ENCODE data around the gene GIPC3. TPM values are rescaled to one million over a fixed set of nuclear protein-coding genes. Genes with fewer than 3 reads are reported as not detected.
A peak's percentile ranks its signal among the peaks of the same experiment; 100 is the strongest.

GIPC3 gene
- total and polyA plus RNA-seq, 2 experiments from 2014 or later, result 0.48 to 0.59 TPM

GRCh38 chr19:3573858-3574637 lies 11.2 kb upstream of the GIPC3 start (continued):
- TF ChIP-seq REST (IDR thresholded peaks at IDR 0.05; ENCODE audit: unreplicated experiment) (no peak), EZH2 (IDR thresholded peaks at IDR 0.05; ENCODE audit: low read depth, unreplicated experiment) (no peak), JUNB (IDR thresholded peaks at IDR 0.05; ENCODE audit: unreplicated experiment) (no peak)

- Mint-ChIP-seq H3K4me1 (peaks cover 16% of the 10 kb centered on the region), H3K27me3 (ENCODE audit: insufficient read depth, low read depth, poor library complexity) (peaks cover 37% of the 10 kb centered on the region), H3K27ac (no peak overlapping the region), H3K36me3 (ENCODE audit: low read depth) (peaks cover 12% of the 10 kb centered on the region), H3K9me3 (no peaks in the 10 kb centered on the region), H3K4me3 (peak overlapping the region; percentile 55)
- H3K27me3 ChIP-seq (ENCODE audit: insufficient read depth), result peaks cover 4% of the 10 kb centered on the region; the same call in 1 of the 2 replicates
- H3K9me2 ChIP-seq (ENCODE audit: insufficient read depth), result no peaks in the 10 kb centered on the region
- peaks cover 19% of the 10 kb centered on the region for H3K4me1 ChIP-seq (ENCODE audit: insufficient read depth)
- peaks cover 11% of the 10 kb centered on the region for H3F3A ChIP-seq (replicated peaks; ENCODE audit: low read depth)
- H3K36me3 ChIP-seq (ENCODE audit: insufficient read depth), result no peaks in the 10 kb centered on the region
- DNase-seq (ENCODE audit: low spot score) (peak; percentile 80), ATAC-seq (no peak)
- no peak overlapping the region for H3K27ac ChIP-seq (ENCODE audit: low read depth)
- no peak overlapping the region for H3K4me3 ChIP-seq
- H3K4me2 ChIP-seq, result no peak overlapping the region
- H2AFZ ChIP-seq, result no peak overlapping the region
- H4K20me1 ChIP-seq (replicated peaks; ENCODE audit: insufficient read depth), result peaks cover 6% of the 10 kb centered on the region
- H3K79me2 ChIP-seq (replicated peaks; ENCODE audit: insufficient read depth), result no peaks in the 10 kb centered on the region
- TF ChIP-seq EZH2phosphoT487 (IDR thresholded peaks at IDR 0.05; ENCODE audit: unreplicated experiment) (no peak), CREB1 (CRISPR knock-in tag; IDR thresholded peaks at IDR 0.05; ENCODE audit: low read depth) (no peak), REST (IDR thresholded peaks at IDR 0.05; ENCODE audit: unreplicated experiment) (no peak), STAT1 (IDR thresholded peaks at IDR 0.05; ENCODE audit: unreplicated experiment) (no peak), EZH2 (IDR thresholded peaks at IDR 0.05; ENCODE audit: low read depth, unreplicated experiment) (no peak), ZNF331 (CRISPR knock-in tag; IDR thresholded peaks at IDR 0.05; ENCODE audit: low read depth) (no peak)
- TF ChIP-seq, protein P1, sequence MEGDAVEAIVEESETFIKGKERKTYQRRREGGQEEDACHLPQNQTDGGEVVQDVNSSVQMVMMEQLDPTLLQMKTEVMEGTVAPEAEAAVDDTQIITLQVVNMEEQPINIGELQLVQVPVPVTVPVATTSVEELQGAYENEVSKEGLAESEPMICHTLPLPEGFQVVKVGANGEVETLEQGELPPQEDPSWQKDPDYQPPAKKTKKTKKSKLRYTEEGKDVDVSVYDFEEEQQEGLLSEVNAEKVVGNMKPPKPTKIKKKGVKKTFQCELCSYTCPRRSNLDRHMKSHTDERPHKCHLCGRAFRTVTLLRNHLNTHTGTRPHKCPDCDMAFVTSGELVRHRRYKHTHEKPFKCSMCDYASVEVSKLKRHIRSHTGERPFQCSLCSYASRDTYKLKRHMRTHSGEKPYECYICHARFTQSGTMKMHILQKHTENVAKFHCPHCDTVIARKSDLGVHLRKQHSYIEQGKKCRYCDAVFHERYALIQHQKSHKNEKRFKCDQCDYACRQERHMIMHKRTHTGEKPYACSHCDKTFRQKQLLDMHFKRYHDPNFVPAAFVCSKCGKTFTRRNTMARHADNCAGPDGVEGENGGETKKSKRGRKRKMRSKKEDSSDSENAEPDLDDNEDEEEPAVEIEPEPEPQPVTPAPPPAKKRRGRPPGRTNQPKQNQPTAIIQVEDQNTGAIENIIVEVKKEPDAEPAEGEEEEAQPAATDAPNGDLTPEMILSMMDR (conservative IDR thresholded peaks at IDR 0.05; ENCODE audit: low read depth in 2 of 2), result peak; percentile 62 to 85
Measured at GRCh38 chr19:3575260-3575741, 10.0 kb upstream of the GIPC3 start.
